NT2/D1 (cell line): ENCODE measurements around the gene FAM89A.

Experiments used
- YY1 ChIP-seq: IDR thresholded peaks from 2 replicates; pipeline ENCODE4 v1.6.1; 2011; ENCODE audit not compliant: insufficient read length, insufficient read depth
- ZNF274 ChIP-seq: IDR thresholded peaks from 2 replicates; pipeline ENCODE4 v1.6.1; 2011; ENCODE audit warnings: mild to moderate bottlenecking, low read depth, low read length

GRCh38 chr1:231065510-231066241 lies 25.6 kb upstream of the FAM89A start:
- TF ChIP-seq YY1 (no peak), ZNF274 (no peak)
